Duodenal mucosa (tissue), 2 donors: ENCODE data around the gene MYADM.

Experiments
- H3K27ac ChIP-seq: one replicate; pipeline ENCODE4 v1.7.0; 2013; ENCODE audit warnings: low read depth, low read length
- H3K27me3 ChIP-seq, 2 donors: one replicate each; pipeline ENCODE4 v1.7.0; 2013; ENCODE audit warnings: low read length in 2 of 2, control low read depth in 1 of 2; ENCODE audit not compliant: insufficient read depth in 2 of 2, control insufficient read depth in 1 of 2
- H3K36me3 ChIP-seq, 2 donors: one replicate each; pipeline ENCODE4 v1.7.0; 2013; ENCODE audit warnings: low read length in 2 of 2, control low read depth in 1 of 2; ENCODE audit not compliant: insufficient read depth in 2 of 2, control insufficient read depth in 1 of 2
- H3K4me1 ChIP-seq, 2 donors: one replicate each; pipeline ENCODE4 v1.7.0; 2013; ENCODE audit warnings: low read length in 2 of 2, control low read depth in 1 of 2; ENCODE audit not compliant: insufficient read depth in 2 of 2, control insufficient read depth in 1 of 2
- H3K4me3 ChIP-seq, 2 donors: one replicate each; pipeline ENCODE4 v1.7.0; 2013; ENCODE audit warnings: low read length in 2 of 2, low read depth in 1 of 2
- H3K9ac ChIP-seq, 2 donors: one replicate each; pipeline ENCODE4 v1.7.0; 2013; ENCODE audit warnings: low read length in 2 of 2, low read depth in 1 of 2
- H3K9me3 ChIP-seq, 2 donors: one replicate each; pipeline ENCODE4 v1.7.0; 2013; ENCODE audit warnings: low read length in 2 of 2, control low read depth in 1 of 2; ENCODE audit not compliant: control insufficient read depth in 1 of 2

MYADM gene

GRCh38 chr19:53884256-53884655 lies 16.6 kb downstream of the MYADM start:
- no peak overlapping the region for H3K27ac ChIP-seq

GRCh38 chr19:53885036-53885435 lies 17.4 kb downstream of the MYADM start:
- H3K9ac ChIP-seq: no peak overlapping the region
- no peak overlapping the region for H3K4me3 ChIP-seq
- no peak overlapping the region for H3K27ac ChIP-seq
- H3K4me1 ChIP-seq: peaks cover 12 to 16% of the 10 kb centered on the region in 2 donors
- H3K9me3 ChIP-seq: no peaks in the 10 kb centered on the region
- peaks cover 16 to 37% of the 10 kb centered on the region in 2 donors for H3K27me3 ChIP-seq
- H3K36me3 ChIP-seq: no peaks in the 10 kb centered on the region

More at GRCh38 chr19:53884256-53884655, 16.6 kb downstream of the MYADM start:
- H3K9ac ChIP-seq: no peak overlapping the region
- H3K27me3 ChIP-seq: peaks cover 21 to 42% of the 10 kb centered on the region in 2 donors
- no peaks in the 10 kb centered on the region for H3K36me3 ChIP-seq
- no peaks in the 10 kb centered on the region for H3K9me3 ChIP-seq
- peaks cover 18 to 21% of the 10 kb centered on the region in 2 donors for H3K4me1 ChIP-seq
- H3K4me3 ChIP-seq: no peak overlapping the region

- Histone ChIP-seq H3K9me3 (no peaks in the 10 kb centered on the region), H3K36me3 (no peaks in the 10 kb centered on the region), H3K4me1 (no peaks in the 10 kb centered on the region), H3K9ac (no peak overlapping the region), H3K27me3 (peaks cover 0 to 12% of the 10 kb centered on the region in 2 donors), H3K27ac (no peak overlapping the region), H3K4me3 (no peak overlapping the region)
Observed at GRCh38 chr19:53892301-53892980, 24.8 kb downstream of the MYADM start.

- no peaks in the 10 kb centered on the region for H3K9me3 ChIP-seq
- H3K4me3 ChIP-seq: no peak overlapping the region
- H3K27ac ChIP-seq: no peak overlapping the region
- no peaks in the 10 kb centered on the region for H3K36me3 ChIP-seq
- H3K4me1 ChIP-seq: no peaks in the 10 kb centered on the region
- H3K9ac ChIP-seq: no peak overlapping the region
- H3K27me3 ChIP-seq: peaks cover 0 to 14% of the 10 kb centered on the region in 2 donors
Observed at GRCh38 chr19:53892981-53893325, 25.3 kb downstream of the MYADM start.

- no peak overlapping the region for H3K27ac ChIP-seq
- no peaks in the 10 kb centered on the region for H3K36me3 ChIP-seq
- no peak overlapping the region for H3K9ac ChIP-seq
- H3K9me3 ChIP-seq: no peaks in the 10 kb centered on the region
- no peaks in the 10 kb centered on the region for H3K4me1 ChIP-seq
- peaks cover 0 to 18% of the 10 kb centered on the region in 2 donors for H3K27me3 ChIP-seq
- H3K4me3 ChIP-seq: no peak overlapping the region
Observed at GRCh38 chr19:53894707-53895106, 27.0 kb downstream of the MYADM start.

GRCh38 chr19:53896682-53897081 lies 29.0 kb downstream of the MYADM start:
- H3K27me3 ChIP-seq: peaks cover 0 to 18% of the 10 kb centered on the region in 2 donors

GRCh38 chr19:53897459-53897858 lies 29.8 kb downstream of the MYADM start:
- Histone ChIP-seq H3K36me3 (no peaks in the 10 kb centered on the region), H3K27ac (no peak overlapping the region), H3K4me1 (no peaks in the 10 kb centered on the region), H3K9me3 (no peaks in the 10 kb centered on the region), H3K9ac (no peak overlapping the region), H3K4me3 (no peak overlapping the region), H3K27me3 (peaks cover 0 to 18% of the 10 kb centered on the region in 2 donors)

More at GRCh38 chr19:53896682-53897081, 29.0 kb downstream of the MYADM start:
- no peaks in the 10 kb centered on the region for H3K4me1 ChIP-seq
- H3K9me3 ChIP-seq: no peaks in the 10 kb centered on the region
- H3K36me3 ChIP-seq: no peaks in the 10 kb centered on the region
- no peak overlapping the region for H3K27ac ChIP-seq
- no peak overlapping the region for H3K4me3 ChIP-seq
- H3K9ac ChIP-seq: no peak overlapping the region

GRCh38 chr19:53898166-53898565 lies 30.5 kb downstream of the MYADM start:
- H3K9ac ChIP-seq: no peak overlapping the region
- no peaks in the 10 kb centered on the region for H3K9me3 ChIP-seq
- H3K4me3 ChIP-seq: no peak overlapping the region
- H3K36me3 ChIP-seq: no peaks in the 10 kb centered on the region
- no peaks in the 10 kb centered on the region for H3K4me1 ChIP-seq
- H3K27ac ChIP-seq: no peak overlapping the region
- peaks cover 0 to 14% of the 10 kb centered on the region in 2 donors for H3K27me3 ChIP-seq

- Histone ChIP-seq H3K27me3 (peaks cover 0 to 13% of the 10 kb centered on the region in 2 donors), H3K4me1 (no peaks in the 10 kb centered on the region)
Observed at GRCh38 chr19:53898636-53899341, 31.1 kb downstream of the MYADM start.

GRCh38 chr19:53900191-53900860 lies 32.6 kb downstream of the MYADM start:
- Histone ChIP-seq H3K9ac (no peak overlapping the region), H3K27ac (no peak overlapping the region), H3K36me3 (no peaks in the 10 kb centered on the region), H3K27me3 (peaks cover 5 to 9% of the 10 kb centered on the region in 2 donors), H3K4me3 (no peak overlapping the region), H3K9me3 (no peaks in the 10 kb centered on the region), H3K4me1 (no peaks in the 10 kb centered on the region)

More at GRCh38 chr19:53898636-53899341, 31.1 kb downstream of the MYADM start:
- H3K36me3 ChIP-seq: no peaks in the 10 kb centered on the region
- no peak overlapping the region for H3K27ac ChIP-seq
- no peaks in the 10 kb centered on the region for H3K9me3 ChIP-seq
- H3K4me3 ChIP-seq: no peak overlapping the region
- no peak overlapping the region for H3K9ac ChIP-seq
